GM23338 (cell line): ENCODE measurements around the gene TNFAIP8L1. TPM values are rescaled to one million over a fixed set of nuclear protein-coding genes. Genes with fewer than 3 reads are reported as not detected.

Experiments
- ATAC-seq: fragments of 200-7000 bp; cut with Tn5 transposase; 3 replicates; pipeline ENCODE4 v1.9.1; 2020
- DNase-seq: peaks from one replicate; pipeline ENCODE4 v3.0.0-alpha.2; 2015; ENCODE audit warnings: low spot score
- H2AFZ ChIP-seq: fragments of 200-600 bp; sonication (generic); 2 replicates; pipeline ENCODE4 v1.8.0; 2016; ENCODE audit warnings: antibody characterized with exemption, mild to moderate bottlenecking, moderate library complexity
- H3F3A ChIP-seq: fragments of 200-600 bp; sonication (generic); replicated peaks from 2 replicates; pipeline ENCODE4 v1.8.0; 2017; ENCODE audit warnings: antibody characterized with exemption, mixed run types, low read depth
- H3K27ac ChIP-seq: fragments of 200-600 bp; sonication (generic); 2 replicates; pipeline ENCODE4 v1.6.1; 2016; ENCODE audit warnings: low read depth
- H3K27me3 ChIP-seq: fragments of 200-600 bp; sonication (generic); 2 replicates; pipeline ENCODE4 v1.8.0; 2016; ENCODE audit warnings: mild to moderate bottlenecking, mixed run types, moderate library complexity; ENCODE audit not compliant: insufficient read depth
- H3K36me3 ChIP-seq: fragments of 200-600 bp; sonication (generic); 2 replicates; pipeline ENCODE4 v1.8.0; 2016; ENCODE audit warnings: mild to moderate bottlenecking; ENCODE audit not compliant: insufficient read depth
- H3K4me1 ChIP-seq: fragments of 200-600 bp; sonication (generic); 2 replicates; pipeline ENCODE4 v1.8.0; 2016; ENCODE audit warnings: mild to moderate bottlenecking, moderate library complexity; ENCODE audit not compliant: insufficient read depth
- H3K4me2 ChIP-seq: fragments of 200-600 bp; sonication (generic); 2 replicates; pipeline ENCODE4 v1.7.1; 2017; ENCODE audit warnings: mixed run types
- H3K4me3 ChIP-seq: fragments of 200-600 bp; sonication (generic); 2 replicates; pipeline ENCODE4 v1.6.1; 2016; ENCODE audit warnings: mixed run types
- H3K79me2 ChIP-seq: fragments of 200-600 bp; sonication (generic); replicated peaks from 2 replicates; pipeline ENCODE4 v1.8.0; 2017; ENCODE audit warnings: mild to moderate bottlenecking; ENCODE audit not compliant: insufficient read depth
- H3K9me2 ChIP-seq: fragments of 200-600 bp; sonication (generic); 2 replicates; pipeline ENCODE4 v1.8.0; 2017; ENCODE audit not compliant: insufficient read depth
- H4K20me1 ChIP-seq: fragments of 200-600 bp; sonication (generic); replicated peaks from 2 replicates; pipeline ENCODE4 v1.8.0; 2017; ENCODE audit warnings: mild to moderate bottlenecking; ENCODE audit not compliant: insufficient read depth
- H3K27ac Mint-ChIP-seq: 2 replicates; pipeline ENCODE4 v1.8.0; 2020; ENCODE audit warnings: inconsistent platforms, mild to moderate bottlenecking, moderate library complexity, mixed read lengths
- H3K27me3 Mint-ChIP-seq: 3 replicates; pipeline ENCODE4 v1.8.0; 2022; ENCODE audit warnings: low read depth, mild to moderate bottlenecking, moderate library complexity, mixed read lengths, inconsistent platforms; ENCODE audit not compliant: insufficient read depth, poor library complexity
- H3K36me3 Mint-ChIP-seq: 3 replicates; pipeline ENCODE4 v1.8.0; 2021; ENCODE audit warnings: low read depth, mild to moderate bottlenecking, inconsistent platforms, moderate library complexity, mixed read lengths
- H3K4me1 Mint-ChIP-seq: 3 replicates; pipeline ENCODE4 v1.8.0; 2020; ENCODE audit warnings: mild to moderate bottlenecking, inconsistent platforms, mixed read lengths
- H3K4me3 Mint-ChIP-seq: 3 replicates; pipeline ENCODE4 v1.8.0; 2021; ENCODE audit warnings: moderate library complexity, mild to moderate bottlenecking, inconsistent platforms, mixed read lengths
- H3K9me3 Mint-ChIP-seq: 3 replicates; pipeline ENCODE4 v1.8.0; 2020; ENCODE audit warnings: moderate library complexity, mild to moderate bottlenecking, inconsistent platforms, mixed read lengths
- CREB1 ChIP-seq: fragments of 250-450 bp; sonication (Bioruptor Pico); IDR thresholded peaks from 2 replicates; pipeline ENCODE4 v1.5.0; 2020; ENCODE audit warnings: low read depth, mild to moderate bottlenecking, moderate library complexity
- JUNB ChIP-seq: IDR thresholded peaks from one replicate; pipeline ENCODE4 v1.6.1; 2016; ENCODE audit warnings: antibody characterized with exemption; ENCODE audit not compliant: unreplicated experiment
- NANOG ChIP-seq: IDR thresholded peaks from 2 replicates; pipeline ENCODE4 v1.6.1; 2016; ENCODE audit warnings: antibody characterized with exemption, borderline replicate concordance
- POLR2AphosphoS5 ChIP-seq: IDR thresholded peaks from 2 replicates; pipeline ENCODE4 v1.6.1; 2016; ENCODE audit warnings: antibody characterized with exemption, low read depth
- ZNF114 ChIP-seq: fragments of 250-450 bp; sonication (Bioruptor Pico); IDR thresholded peaks from 2 replicates; pipeline ENCODE4 v1.5.0; 2020; ENCODE audit warnings: mild to moderate bottlenecking, moderate library complexity
- polyA plus RNA-seq: library from polyadenylated mRNA; unstranded; fragments of >200 nt; fragmentation: Nextera tagmentation; extraction: Ambion mirVana; gene quantifications from 2 replicates; pipeline ENCODE4 v1.2.1, GENCODE V29; 2016
- total RNA-seq: library from RNA; depleted of rRNA; stranded (reverse); fragments of >200 nt; shearing (Covaris generic); gene quantifications from 2 replicates; pipeline ENCODE4 v1.2.3, GENCODE V29; 2014
- TF ChIP-seq, protein P1 (sequence below): IDR thresholded peaks from 2 replicates; pipeline ENCODE4 v1.6.1; 2016; ENCODE audit warnings: antibody characterized with exemption
- TF ChIP-seq, protein P2 (sequence below): fragments of 250-450 bp; sonication (Bioruptor Pico); IDR thresholded peaks from 2 replicates; pipeline ENCODE4 v1.5.0; 2020; ENCODE audit warnings: mild to moderate bottlenecking, moderate library complexity

Gene TNFAIP8L1
- total and polyA plus RNA-seq, 2 experiments from 2014 or later = 2.7 to 4.1 TPM

DNA sequence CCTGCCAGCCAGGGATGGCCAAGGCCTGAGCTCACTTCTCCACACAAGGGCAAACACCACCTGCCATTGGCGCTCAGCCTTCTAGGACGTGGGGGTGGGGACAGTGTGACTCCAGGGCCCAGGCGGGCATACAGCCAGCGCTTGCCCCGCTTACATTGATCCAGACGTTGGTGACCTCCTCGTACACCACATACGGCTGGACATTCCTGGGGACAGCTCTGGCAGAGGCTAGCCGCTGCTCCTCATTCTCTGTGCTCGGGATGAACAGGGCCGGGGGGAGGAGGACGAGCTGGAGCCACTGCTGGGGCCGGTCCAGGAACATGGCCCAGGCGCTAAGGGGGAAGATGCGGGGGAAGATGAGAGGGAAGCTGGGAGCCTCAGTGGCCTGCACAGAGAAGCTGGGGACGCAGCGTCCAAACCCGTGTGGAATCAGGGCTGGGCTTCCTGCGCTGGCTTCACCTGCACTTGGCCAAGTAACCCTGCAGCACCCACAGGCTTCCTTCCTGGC is 56.0 kb downstream of the TNFAIP8L1 start:
- Histone ChIP-seq H3K27me3 (no peaks in the 10 kb centered on the region), H3K4me1 (no peaks in the 10 kb centered on the region), H3K79me2 (no peaks in the 10 kb centered on the region), H3K27ac (no peak overlapping the region), H2AFZ (no peak overlapping the region), H3K4me3 (no peak overlapping the region), H4K20me1 (no peaks in the 10 kb centered on the region; the same call in 1 of the 2 replicates), H3K4me2 (no peak overlapping the region), H3K36me3 (peaks cover 15% of the 10 kb centered on the region), H3F3A (no peaks in the 10 kb centered on the region), H3K9me2 (no peaks in the 10 kb centered on the region)
- no peak for ATAC-seq
- Mint-ChIP-seq H3K4me1 (no peaks in the 10 kb centered on the region), H3K4me3 (no peak overlapping the region), H3K9me3 (no peaks in the 10 kb centered on the region), H3K27ac (no peak overlapping the region), H3K27me3 (peaks cover 12% of the 10 kb centered on the region), H3K36me3 (peaks cover 56% of the 10 kb centered on the region)
- no peak for DNase-seq
- TF ChIP-seq POLR2AphosphoS5 (no peak), ZNF114 (CRISPR knock-in tag) (no peak), JUNB (no peak), CREB1 (CRISPR knock-in tag) (no peak), NANOG (no peak)
- TF ChIP-seq, protein P1, sequence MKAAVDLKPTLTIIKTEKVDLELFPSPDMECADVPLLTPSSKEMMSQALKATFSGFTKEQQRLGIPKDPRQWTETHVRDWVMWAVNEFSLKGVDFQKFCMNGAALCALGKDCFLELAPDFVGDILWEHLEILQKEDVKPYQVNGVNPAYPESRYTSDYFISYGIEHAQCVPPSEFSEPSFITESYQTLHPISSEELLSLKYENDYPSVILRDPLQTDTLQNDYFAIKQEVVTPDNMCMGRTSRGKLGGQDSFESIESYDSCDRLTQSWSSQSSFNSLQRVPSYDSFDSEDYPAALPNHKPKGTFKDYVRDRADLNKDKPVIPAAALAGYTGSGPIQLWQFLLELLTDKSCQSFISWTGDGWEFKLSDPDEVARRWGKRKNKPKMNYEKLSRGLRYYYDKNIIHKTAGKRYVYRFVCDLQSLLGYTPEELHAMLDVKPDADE = no peak
- TF ChIP-seq, protein P2, sequence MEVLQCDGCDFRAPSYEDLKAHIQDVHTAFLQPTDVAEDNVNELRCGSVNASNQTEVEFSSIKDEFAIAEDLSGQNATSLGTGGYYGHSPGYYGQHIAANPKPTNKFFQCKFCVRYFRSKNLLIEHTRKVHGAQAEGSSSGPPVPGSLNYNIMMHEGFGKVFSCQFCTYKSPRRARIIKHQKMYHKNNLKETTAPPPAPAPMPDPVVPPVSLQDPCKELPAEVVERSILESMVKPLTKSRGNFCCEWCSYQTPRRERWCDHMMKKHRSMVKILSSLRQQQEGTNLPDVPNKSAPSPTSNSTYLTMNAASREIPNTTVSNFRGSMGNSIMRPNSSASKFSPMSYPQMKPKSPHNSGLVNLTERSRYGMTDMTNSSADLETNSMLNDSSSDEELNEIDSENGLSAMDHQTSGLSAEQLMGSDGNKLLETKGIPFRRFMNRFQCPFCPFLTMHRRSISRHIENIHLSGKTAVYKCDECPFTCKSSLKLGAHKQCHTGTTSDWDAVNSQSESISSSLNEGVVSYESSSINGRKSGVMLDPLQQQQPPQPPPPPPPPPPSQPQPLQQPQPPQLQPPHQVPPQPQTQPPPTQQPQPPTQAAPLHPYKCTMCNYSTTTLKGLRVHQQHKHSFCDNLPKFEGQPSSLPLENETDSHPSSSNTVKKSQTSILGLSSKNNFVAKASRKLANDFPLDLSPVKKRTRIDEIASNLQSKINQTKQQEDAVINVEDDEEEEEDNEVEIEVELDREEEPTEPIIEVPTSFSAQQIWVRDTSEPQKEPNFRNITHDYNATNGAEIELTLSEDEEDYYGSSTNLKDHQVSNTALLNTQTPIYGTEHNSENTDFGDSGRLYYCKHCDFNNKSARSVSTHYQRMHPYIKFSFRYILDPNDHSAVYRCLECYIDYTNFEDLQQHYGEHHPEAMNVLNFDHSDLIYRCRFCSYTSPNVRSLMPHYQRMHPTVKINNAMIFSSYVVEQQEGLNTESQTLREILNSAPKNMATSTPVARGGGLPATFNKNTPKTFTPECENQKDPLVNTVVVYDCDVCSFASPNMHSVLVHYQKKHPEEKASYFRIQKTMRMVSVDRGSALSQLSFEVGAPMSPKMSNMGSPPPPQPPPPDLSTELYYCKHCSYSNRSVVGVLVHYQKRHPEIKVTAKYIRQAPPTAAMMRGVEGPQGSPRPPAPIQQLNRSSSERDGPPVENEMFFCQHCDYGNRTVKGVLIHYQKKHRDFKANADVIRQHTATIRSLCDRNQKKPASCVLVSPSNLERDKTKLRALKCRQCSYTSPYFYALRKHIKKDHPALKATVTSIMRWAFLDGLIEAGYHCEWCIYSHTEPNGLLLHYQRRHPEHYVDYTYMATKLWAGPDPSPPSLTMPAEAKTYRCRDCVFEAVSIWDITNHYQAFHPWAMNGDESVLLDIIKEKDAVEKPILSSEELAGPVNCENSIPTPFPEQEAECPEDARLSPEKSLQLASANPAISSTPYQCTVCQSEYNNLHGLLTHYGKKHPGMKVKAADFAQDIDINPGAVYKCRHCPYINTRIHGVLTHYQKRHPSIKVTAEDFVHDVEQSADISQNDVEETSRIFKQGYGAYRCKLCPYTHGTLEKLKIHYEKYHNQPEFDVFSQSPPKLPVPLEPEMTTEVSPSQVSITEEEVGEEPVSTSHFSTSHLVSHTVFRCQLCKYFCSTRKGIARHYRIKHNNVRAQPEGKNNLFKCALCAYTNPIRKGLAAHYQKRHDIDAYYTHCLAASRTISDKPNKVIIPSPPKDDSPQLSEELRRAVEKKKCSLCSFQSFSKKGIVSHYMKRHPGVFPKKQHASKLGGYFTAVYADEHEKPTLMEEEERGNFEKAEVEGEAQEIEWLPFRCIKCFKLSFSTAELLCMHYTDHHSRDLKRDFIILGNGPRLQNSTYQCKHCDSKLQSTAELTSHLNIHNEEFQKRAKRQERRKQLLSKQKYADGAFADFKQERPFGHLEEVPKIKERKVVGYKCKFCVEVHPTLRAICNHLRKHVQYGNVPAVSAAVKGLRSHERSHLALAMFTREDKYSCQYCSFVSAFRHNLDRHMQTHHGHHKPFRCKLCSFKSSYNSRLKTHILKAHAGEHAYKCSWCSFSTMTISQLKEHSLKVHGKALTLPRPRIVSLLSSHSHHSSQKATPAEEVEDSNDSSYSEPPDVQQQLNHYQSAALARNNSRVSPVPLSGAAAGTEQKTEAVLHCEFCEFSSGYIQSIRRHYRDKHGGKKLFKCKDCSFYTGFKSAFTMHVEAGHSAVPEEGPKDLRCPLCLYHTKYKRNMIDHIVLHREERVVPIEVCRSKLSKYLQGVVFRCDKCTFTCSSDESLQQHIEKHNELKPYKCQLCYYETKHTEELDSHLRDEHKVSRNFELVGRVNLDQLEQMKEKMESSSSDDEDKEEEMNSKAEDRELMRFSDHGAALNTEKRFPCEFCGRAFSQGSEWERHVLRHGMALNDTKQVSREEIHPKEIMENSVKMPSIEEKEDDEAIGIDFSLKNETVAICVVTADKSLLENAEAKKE = no peak
